ENCODE measurements around the gene MAGI2. TPM values are rescaled to one million over a fixed set of nuclear protein-coding genes. Genes with fewer than 3 reads are reported as not detected.
"Not testable (repeated sequence)": the region's sequence is repeated elsewhere in the genome, so short reads cannot be mapped to it uniquely, and the experiment has no call there.

MAGI2 gene
- total RNA-seq, 1 donor from 2014 or later = 0.26 TPM

- DNase-seq (ENCODE audit: low read depth in 2 of 2) = no peak
These were observed 1086.1 kb downstream of the MAGI2 start for GRCh38 chr7:78367280-78367773.

GRCh38 chr7:78363866-78364265 is 1089.6 kb downstream of the MAGI2 start:
- DNase-seq (ENCODE audit: low read depth in 2 of 2) = no peak

- DNase-seq (ENCODE audit: low read depth in 2 of 2) = no peak
These were observed 1093.6 kb downstream of the MAGI2 start for GRCh38 chr7:78359836-78360235.

GRCh38 chr7:78357709-78358108 is 1095.8 kb downstream of the MAGI2 start:
- no peak for DNase-seq (ENCODE audit: low read depth in 2 of 2)

GRCh38 chr7:78355834-78356233 is 1097.6 kb downstream of the MAGI2 start:
- no peak for DNase-seq (ENCODE audit: low read depth in 2 of 2)

GRCh38 chr7:78350926-78351325 is 1102.5 kb downstream of the MAGI2 start:
- DNase-seq (ENCODE audit: low read depth in 2 of 2) = no peak

- DNase-seq (ENCODE audit: low read depth in 2 of 2) = no peak
These were observed 1103.1 kb downstream of the MAGI2 start for GRCh38 chr7:78350391-78350790.

- no peak for DNase-seq (ENCODE audit: low read depth in 2 of 2)
These were observed 1106.6 kb downstream of the MAGI2 start for GRCh38 chr7:78346827-78347226.

- no peak for DNase-seq (ENCODE audit: low read depth in 2 of 2)
These were observed 1107.5 kb downstream of the MAGI2 start for GRCh38 chr7:78345979-78346378.

GRCh38 chr7:78345293-78345911 is 1108.1 kb downstream of the MAGI2 start:
- no peak for DNase-seq (ENCODE audit: low read depth in 2 of 2)

- no peak for DNase-seq (ENCODE audit: low read depth in 2 of 2)
These were observed 1119.0 kb downstream of the MAGI2 start for GRCh38 chr7:78334426-78334825.

- DNase-seq (ENCODE audit: low read depth in 2 of 2) = no peak
These were observed 1119.7 kb downstream of the MAGI2 start for GRCh38 chr7:78333530-78334425.

- no peak for DNase-seq (ENCODE audit: low read depth in 2 of 2)
These were observed 1124.3 kb downstream of the MAGI2 start for GRCh38 chr7:78329001-78329655.

GRCh38 chr7:78327718-78328117 is 1125.7 kb downstream of the MAGI2 start:
- DNase-seq (ENCODE audit: low read depth in 2 of 2) = no peak

GRCh38 chr7:78326876-78327275 is 1126.6 kb downstream of the MAGI2 start:
- DNase-seq (ENCODE audit: low read depth in 2 of 2) = no peak

- DNase-seq (ENCODE audit: low read depth in 2 of 2) = no peak
These were observed 1127.3 kb downstream of the MAGI2 start for GRCh38 chr7:78326189-78326588.

- DNase-seq (ENCODE audit: low read depth in 2 of 2) = no peak
These were observed 1130.3 kb downstream of the MAGI2 start for GRCh38 chr7:78323118-78323517.

- DNase-seq (ENCODE audit: low read depth in 2 of 2) = not testable (repeated sequence)
These were observed 1131.2 kb downstream of the MAGI2 start for GRCh38 chr7:78322231-78322630.

- DNase-seq (ENCODE audit: low read depth in 2 of 2) = no peak
These were observed 1136.1 kb downstream of the MAGI2 start for GRCh38 chr7:78317371-78317770.

- DNase-seq (ENCODE audit: low read depth in 2 of 2) = no peak
These were observed 1137.4 kb downstream of the MAGI2 start for GRCh38 chr7:78316110-78316509.

- no peak for DNase-seq (ENCODE audit: low read depth in 2 of 2)
These were observed 1138.3 kb downstream of the MAGI2 start for GRCh38 chr7:78315119-78315518.

- DNase-seq (ENCODE audit: low read depth in 2 of 2) = no peak
These were observed 1142.3 kb downstream of the MAGI2 start for GRCh38 chr7:78311181-78311580.
